Panc1 (cell line): Measurements from ENCODE around the gene INPP4B. TPM values are rescaled to one million over a fixed set of nuclear protein-coding genes. Genes with fewer than 3 reads are reported as not detected.

ENCODE experiments used
- ATAC-seq: fragments of 200-7000 bp; cut with Tn5 transposase; 2 replicates; pipeline ENCODE4 v1.9.1; 2020; ENCODE audit warnings: mild to moderate bottlenecking, moderate library complexity
- BruUV-seq: library from RNA; stranded (reverse); fragments of 400-500 nt; replicated peaks from 2 replicates; lab custom pipeline; 2021; lab: Mats Ljungman, UMichigan
- CTCF ChIA-PET: fragments of 300-600 bp; sonication (Branson Sonifier 250); formaldehyde crosslinking; loops from one replicate; lab custom pipeline; 2022; ENCODE audit warnings: antibody characterized with exemption; lab: Charles Lee
- POLR2A ChIA-PET: fragments of 300-600 bp; sonication (Branson Sonifier 250); formaldehyde crosslinking; loops from one replicate; lab custom pipeline; 2022; ENCODE audit warnings: antibody characterized with exemption; lab: Charles Lee
- DNase-seq: peaks from one replicate; pipeline ENCODE4 v3.0.0-alpha.2; 2010; ENCODE audit warnings: low read depth, low spot score
- H3K27ac ChIP-seq: 2 replicates; pipeline ENCODE4 v1.5.1; 2011; ENCODE audit warnings: mild to moderate bottlenecking, low read length, inconsistent platforms
- H3K27me3 ChIP-seq: fragments of 200-500 bp; sonication (Bioruptor generic); 2 replicates; pipeline ENCODE4 v1.6.0; 2014; ENCODE audit warnings: low read length, inconsistent platforms; ENCODE audit not compliant: control insufficient read depth, insufficient read depth
- H3K36me3 ChIP-seq: fragments of 200-500 bp; sonication (Bioruptor generic); 2 replicates; pipeline ENCODE4 v1.5.1; 2014; ENCODE audit warnings: inconsistent platforms, mild to moderate bottlenecking, low read length, moderate library complexity; ENCODE audit not compliant: control insufficient read depth, insufficient read depth
- H3K4me1 ChIP-seq: 2 replicates; pipeline ENCODE4 v1.5.1; 2011; ENCODE audit warnings: inconsistent platforms, mild to moderate bottlenecking, low read length, moderate library complexity; ENCODE audit not compliant: control insufficient read depth, insufficient read depth
- H3K4me3 ChIP-seq, 2 experiments: 2 replicates each; pipeline ENCODE4 v1.5.1; 2011 to 2012; ENCODE audit warnings: low read depth in 2 of 2, low read length in 2 of 2, mild to moderate bottlenecking in 2 of 2, inconsistent platforms in 1 of 2, moderate library complexity in 1 of 2
- H3K9me3 ChIP-seq: fragments of 200-500 bp; sonication (Bioruptor generic); 2 replicates; pipeline ENCODE4 v1.5.1; 2014; ENCODE audit warnings: low read depth, mild to moderate bottlenecking, inconsistent platforms, low read length, moderate library complexity; ENCODE audit not compliant: control insufficient read depth, insufficient read depth
- POLR2AphosphoS5 ChIP-seq: IDR thresholded peaks from 2 replicates; pipeline ENCODE4 v1.6.1; 2012; ENCODE audit warnings: mild to moderate bottlenecking, low read depth, low read length, moderate library complexity
- REST ChIP-seq, 2 experiments: IDR thresholded peaks; 2 replicates each; pipeline ENCODE4 v1.6.1; 2011 to 2012; ENCODE audit warnings: low read depth in 2 of 2, control low read depth in 1 of 2, low read length in 1 of 2, mild to moderate bottlenecking in 1 of 2, moderate library complexity in 1 of 2; ENCODE audit not compliant: insufficient read depth in 1 of 2
- SIN3A ChIP-seq: IDR thresholded peaks from 2 replicates; pipeline ENCODE4 v1.6.1; 2012; ENCODE audit warnings: low read depth, mild to moderate bottlenecking, low read length, moderate library complexity, borderline replicate concordance; ENCODE audit not compliant: insufficient read depth
- TCF7L2 ChIP-seq: IDR thresholded peaks from 2 replicates; pipeline ENCODE4 v1.6.1; 2011; ENCODE audit warnings: mild to moderate bottlenecking, low read depth, low read length, inconsistent platforms
- in situ Hi-C: cut with HindIII; loops from 2 replicates; pipeline ENCODE4 v1.10.0; 2016; ENCODE audit warnings: low sequenced_read_pairs, low pct_unique_long_range_greater_than_20kb
- intact Hi-C: fragments of 100-400 bp; cut with micrococcal nuclease; formaldehyde crosslinking; loops from one replicate; pipeline ENCODE4 v1.10.0; 2022; ENCODE audit not compliant: unreplicated experiment
- total RNA-seq: library from RNA; stranded (reverse); gene quantifications from one replicate; pipeline ENCODE4 v1.2.1, GENCODE V29; 2021; ENCODE audit not compliant: unreplicated experiment
- TF ChIP-seq, protein P1 (sequence below): fragments of 450-650 bp; IDR thresholded peaks from 2 replicates; pipeline ENCODE4 v1.5.1; 2017; ENCODE audit warnings: mild to moderate bottlenecking

Gene INPP4B
- total RNA-seq, 1 experiment from 2014 or later: 4.5 TPM

DNA sequence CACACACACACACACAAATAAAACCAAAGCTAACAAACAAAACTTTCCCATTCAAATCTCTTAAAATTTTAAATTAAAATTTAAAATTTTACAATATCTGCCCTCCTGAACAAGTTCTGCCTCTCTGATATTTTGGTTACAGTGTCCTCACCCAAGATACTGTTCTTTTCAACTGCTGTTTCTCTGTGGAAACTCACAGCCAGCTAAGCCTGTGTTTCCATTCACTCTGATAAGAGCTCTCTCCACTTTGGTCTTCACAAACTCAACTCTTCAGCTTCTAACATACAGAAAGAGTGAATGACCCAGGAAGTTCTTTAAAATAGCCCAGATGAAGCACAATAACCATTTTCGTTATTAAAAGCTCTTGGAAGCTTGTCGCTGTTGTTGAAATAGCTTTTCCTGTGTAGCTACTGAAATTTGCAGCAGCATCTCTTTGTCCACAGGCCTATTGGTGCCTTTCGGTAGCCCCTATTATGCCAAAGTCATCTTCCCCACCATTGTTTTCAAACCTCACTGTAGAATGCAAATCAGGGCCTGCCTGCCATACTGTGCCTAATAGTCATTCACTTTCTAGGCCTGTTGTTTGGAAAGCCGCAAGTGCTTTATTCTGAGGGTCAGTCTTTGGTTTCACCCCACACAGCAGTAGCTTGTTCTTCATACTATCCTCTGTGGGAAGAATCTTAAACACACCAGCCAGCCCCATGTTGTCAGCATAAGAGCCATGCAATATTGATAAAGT lies 19.4 kb downstream of the INPP4B start:
- BruUV-seq: no TSS peak
- H3K4me3 ChIP-seq: no peak overlapping the region
- TF ChIP-seq REST (IDR thresholded peaks at IDR 0.05; ENCODE audit: insufficient read depth in 1 of 2, low read depth in 2 of 2, low read length in 1 of 2) (no peak), TCF7L2 (no peak), POLR2AphosphoS5 (no peak), SIN3A (no peak)
- TF ChIP-seq, protein P1, sequence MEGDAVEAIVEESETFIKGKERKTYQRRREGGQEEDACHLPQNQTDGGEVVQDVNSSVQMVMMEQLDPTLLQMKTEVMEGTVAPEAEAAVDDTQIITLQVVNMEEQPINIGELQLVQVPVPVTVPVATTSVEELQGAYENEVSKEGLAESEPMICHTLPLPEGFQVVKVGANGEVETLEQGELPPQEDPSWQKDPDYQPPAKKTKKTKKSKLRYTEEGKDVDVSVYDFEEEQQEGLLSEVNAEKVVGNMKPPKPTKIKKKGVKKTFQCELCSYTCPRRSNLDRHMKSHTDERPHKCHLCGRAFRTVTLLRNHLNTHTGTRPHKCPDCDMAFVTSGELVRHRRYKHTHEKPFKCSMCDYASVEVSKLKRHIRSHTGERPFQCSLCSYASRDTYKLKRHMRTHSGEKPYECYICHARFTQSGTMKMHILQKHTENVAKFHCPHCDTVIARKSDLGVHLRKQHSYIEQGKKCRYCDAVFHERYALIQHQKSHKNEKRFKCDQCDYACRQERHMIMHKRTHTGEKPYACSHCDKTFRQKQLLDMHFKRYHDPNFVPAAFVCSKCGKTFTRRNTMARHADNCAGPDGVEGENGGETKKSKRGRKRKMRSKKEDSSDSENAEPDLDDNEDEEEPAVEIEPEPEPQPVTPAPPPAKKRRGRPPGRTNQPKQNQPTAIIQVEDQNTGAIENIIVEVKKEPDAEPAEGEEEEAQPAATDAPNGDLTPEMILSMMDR: no peak
- POLR2A ChIA-PET: no interaction called here
- DNase-seq: no peak
- H3K36me3 ChIP-seq: no peaks in the 10 kb centered on the region
- in situ Hi-C loops: no loop called here
- CTCF ChIA-PET: no interaction called here
- H3K9me3 ChIP-seq: no peaks in the 10 kb centered on the region
- intact Hi-C loops: no loop called here
- no peaks in the 10 kb centered on the region for H3K4me1 ChIP-seq
- H3K27ac ChIP-seq: no peak overlapping the region
- no peaks in the 10 kb centered on the region for H3K27me3 ChIP-seq
- ATAC-seq: no peak

GRCh38 chr4:142824368-142824767 lies 21.7 kb downstream of the INPP4B start:
- Histone ChIP-seq H3K27me3 (no peaks in the 10 kb centered on the region), H3K4me3 (no peak overlapping the region), H3K4me1 (no peaks in the 10 kb centered on the region), H3K36me3 (no peaks in the 10 kb centered on the region), H3K9me3 (no peaks in the 10 kb centered on the region), H3K27ac (no peak overlapping the region)
- ATAC-seq (no peak), DNase-seq (no peak)
- intact Hi-C loops: no loop called here
- in situ Hi-C loops: no loop called here
- POLR2A ChIA-PET: no interaction called here
- CTCF ChIA-PET: no interaction called here
- TF ChIP-seq, protein P1: no peak
- TF ChIP-seq REST (IDR thresholded peaks at IDR 0.05; ENCODE audit: insufficient read depth in 1 of 2, low read depth in 2 of 2, low read length in 1 of 2): no peak
- no peak for TF ChIP-seq POLR2AphosphoS5
- TF ChIP-seq TCF7L2: no peak
- TF ChIP-seq SIN3A: no peak
- no TSS peak for BruUV-seq
